ACC112 (cell line): ENCODE measurements around the gene LDLRAD2.

Source experiments
- H2AFZ ChIP-seq: fragments of 200-600 bp; sonication (generic); one replicate; pipeline ENCODE4 v1.6.0; 2017; ENCODE audit warnings: antibody characterized with exemption, low read length; ENCODE audit not compliant: unreplicated experiment
- H3K27ac ChIP-seq: fragments of 200-600 bp; sonication (generic); 2 replicates; pipeline ENCODE4 v1.5.1; 2014; ENCODE audit warnings: low read depth, mild to moderate bottlenecking, antibody characterized with exemption, low read length, moderate library complexity
- H3K27me3 ChIP-seq: fragments of 200-600 bp; sonication (generic); 2 replicates; pipeline ENCODE4 v1.6.1; 2014; ENCODE audit warnings: mild to moderate bottlenecking, antibody characterized with exemption, low read length, moderate library complexity, mixed read lengths; ENCODE audit not compliant: insufficient read depth
- H3K36me3 ChIP-seq: fragments of 200-600 bp; sonication (generic); 2 replicates; pipeline ENCODE4 v1.6.1; 2016; ENCODE audit warnings: mild to moderate bottlenecking, antibody characterized with exemption, low read length, moderate library complexity, mixed read lengths; ENCODE audit not compliant: insufficient read depth
- H3K4me1 ChIP-seq: fragments of 200-600 bp; sonication (generic); one replicate; pipeline ENCODE4 v1.6.1; 2016; ENCODE audit warnings: low read length, mixed read lengths; ENCODE audit not compliant: insufficient read depth, unreplicated experiment, control insufficient read depth
- H3K4me3 ChIP-seq: fragments of 200-600 bp; sonication (generic); 2 replicates; pipeline ENCODE4 v1.5.1; 2014; ENCODE audit warnings: mild to moderate bottlenecking, low read depth, low read length
- H3K79me2 ChIP-seq: fragments of 200-600 bp; sonication (generic); one replicate; pipeline ENCODE4 v1.6.0; 2016; ENCODE audit warnings: low read length; ENCODE audit not compliant: control insufficient read depth, unreplicated experiment, insufficient read depth

Gene LDLRAD2

DNA sequence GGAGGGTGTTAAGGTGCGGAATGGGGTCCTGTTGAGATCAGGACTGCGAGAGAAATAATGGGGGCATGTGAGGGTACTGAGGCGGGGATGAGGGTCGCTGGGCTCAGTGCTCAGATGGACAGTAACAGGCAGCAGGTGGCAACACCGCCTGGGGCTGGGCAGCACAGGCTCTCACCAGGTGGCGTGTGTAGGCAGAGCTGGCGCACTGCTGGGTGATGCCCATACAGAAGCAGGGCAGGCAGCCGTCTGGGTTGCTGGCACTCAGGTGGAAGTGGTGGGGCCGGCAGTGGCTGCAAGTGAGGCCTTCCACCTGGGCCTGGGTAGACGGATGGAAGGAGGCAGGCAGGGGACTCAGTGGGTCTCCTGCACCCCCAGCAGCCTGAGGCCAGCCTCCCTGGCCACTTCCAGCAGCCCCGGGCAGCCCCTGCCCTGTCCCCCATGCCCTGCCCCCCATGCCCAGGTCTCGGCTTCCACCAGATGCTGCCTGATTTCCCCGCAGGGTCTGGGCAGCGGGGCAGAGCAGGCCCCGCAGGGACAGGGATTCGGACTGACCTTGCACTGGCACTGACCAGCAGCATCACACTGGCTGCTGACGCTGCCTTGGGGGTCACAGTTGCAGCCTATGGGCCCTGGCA, 60.5 kb downstream of the LDLRAD2 start:
- Histone ChIP-seq H2AFZ (no peak overlapping the region), H3K27ac (no peak overlapping the region), H3K4me1 (peaks cover 19% of the 10 kb centered on the region), H3K36me3 (peaks cover 8% of the 10 kb centered on the region; the same call in 1 of the 2 replicates), H3K27me3 (no peaks in the 10 kb centered on the region), H3K4me3 (no peak overlapping the region), H3K79me2 (no peaks in the 10 kb centered on the region)

DNA sequence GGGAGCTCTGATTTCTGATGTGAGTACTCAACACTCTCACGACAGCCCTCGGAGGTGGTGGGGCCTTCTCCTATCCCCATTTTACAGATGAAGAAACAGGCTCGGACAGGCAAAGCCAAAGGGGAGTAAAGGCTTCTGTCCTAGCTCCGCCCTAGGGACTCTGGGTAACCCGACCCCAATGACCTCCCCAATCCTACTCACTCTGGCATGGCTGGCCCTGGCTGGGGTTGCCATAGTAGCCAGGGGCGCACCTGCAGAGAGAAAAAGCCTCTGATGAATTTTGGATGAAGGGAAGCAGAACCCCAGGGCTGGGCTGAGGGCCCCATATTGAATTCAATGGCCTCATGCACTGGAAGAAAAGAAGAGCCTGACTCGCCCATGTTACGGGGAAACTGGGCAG, 61.1 kb downstream of the LDLRAD2 start:
- H3K36me3 ChIP-seq = peaks cover 13% of the 10 kb centered on the region; the same call in 1 of the 2 replicates
- no peaks in the 10 kb centered on the region for H3K79me2 ChIP-seq
- H3K27ac ChIP-seq = no peak overlapping the region
- peaks cover 19% of the 10 kb centered on the region for H3K4me1 ChIP-seq
- no peaks in the 10 kb centered on the region for H3K27me3 ChIP-seq
- H3K4me3 ChIP-seq = no peak overlapping the region
- no peak overlapping the region for H2AFZ ChIP-seq

DNA sequence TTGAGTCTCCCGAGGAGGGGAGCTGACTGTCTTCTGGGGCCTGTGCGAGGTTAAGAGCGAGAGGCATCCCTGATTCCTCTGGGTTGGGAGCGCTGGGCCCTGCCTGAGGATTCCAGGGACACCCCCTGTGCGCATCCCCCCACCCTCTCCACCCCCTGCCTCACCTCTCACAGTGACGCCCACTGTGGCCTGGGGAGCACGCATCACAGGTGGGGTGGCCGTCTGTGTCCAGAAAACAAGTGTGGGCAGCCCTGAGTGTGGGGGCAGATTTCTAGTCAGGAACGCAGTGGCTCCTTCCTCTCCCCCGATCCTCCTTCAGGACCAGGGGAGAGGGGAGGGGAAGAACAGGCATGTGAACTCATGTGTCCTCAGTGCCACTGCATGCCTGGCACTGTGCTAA, 61.7 kb downstream of the LDLRAD2 start:
- Histone ChIP-seq H3K36me3 (peaks cover 10% of the 10 kb centered on the region; the same call in 1 of the 2 replicates), H3K27ac (no peak overlapping the region), H3K27me3 (no peaks in the 10 kb centered on the region), H3K4me3 (no peak overlapping the region), H3K4me1 (peaks cover 19% of the 10 kb centered on the region), H3K79me2 (no peaks in the 10 kb centered on the region), H2AFZ (no peak overlapping the region)

DNA sequence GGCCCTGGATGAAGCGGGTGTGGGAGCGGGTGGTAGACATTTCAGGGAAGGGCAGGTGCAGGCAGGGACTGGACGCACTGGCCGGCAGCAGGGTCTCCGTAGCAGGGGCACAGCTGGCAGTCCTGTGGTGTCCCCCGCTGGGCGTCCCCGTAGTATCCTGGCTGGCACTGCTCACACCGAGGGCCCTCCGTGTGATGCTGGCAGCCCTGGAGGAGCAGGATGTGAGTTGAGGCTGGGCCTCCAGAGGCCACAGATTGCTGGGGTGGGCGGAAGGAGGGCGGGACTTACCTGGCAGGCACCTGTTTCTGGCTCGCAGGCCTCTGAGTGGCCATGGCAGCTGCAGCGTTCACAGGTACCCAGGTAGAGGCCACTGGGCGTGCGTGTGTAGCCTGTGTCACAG, 62.3 kb downstream of the LDLRAD2 start:
- H2AFZ ChIP-seq = no peak overlapping the region

More for the DNA sequence above, 62.3 kb downstream of the LDLRAD2 start:
- peaks cover 15% of the 10 kb centered on the region for H3K4me1 ChIP-seq
- peaks cover 10% of the 10 kb centered on the region; the same call in 1 of the 2 replicates for H3K36me3 ChIP-seq
- no peaks in the 10 kb centered on the region for H3K79me2 ChIP-seq
- H3K27ac ChIP-seq = no peak overlapping the region
- no peak overlapping the region for H3K4me3 ChIP-seq
- no peaks in the 10 kb centered on the region for H3K27me3 ChIP-seq
